Esophagus squamous epithelium (tissue), 4 donors: Measurements from ENCODE around the gene USH2A.

Experiments used
- CTCF ChIP-seq, 6 experiments: fragments of 450-650 bp in 4 of 6; fragments of 200-600 bp in 2 of 6; sonication (generic) in 2 of 6; IDR thresholded peaks; one replicate each; pipeline ENCODE4 v1.5.1; 2016 to 2019; ENCODE audit warnings: antibody characterized with exemption in 6 of 6, mild to moderate bottlenecking in 4 of 6, moderate library complexity in 4 of 6
- POLR2A ChIP-seq, 4 donors: fragments of 450-650 bp; IDR thresholded peaks; one replicate each; pipeline ENCODE4 v1.6.1; 2017; ENCODE audit warnings: antibody characterized with exemption in 4 of 4, mild to moderate bottlenecking in 4 of 4, moderate library complexity in 3 of 4

- TF ChIP-seq CTCF (IDR thresholded peaks at IDR 0.05) (no peak), POLR2A (IDR thresholded peaks at IDR 0.05) (no peak)
Observed at GRCh38 chr1:215793180-215793579, 630.1 kb downstream of the USH2A start.
